LNCaP clone FGC (cell line): ENCODE measurements around the gene RPRD2.
"Not testable (repeated sequence)": the region's sequence is repeated elsewhere in the genome, so short reads cannot be mapped to it uniquely, and the experiment has no call there.

Experiments
- DNase-seq: peaks from one replicate; pipeline ENCODE4 v3.0.0-alpha.2; 2011; ENCODE audit warnings: low read depth
- H3K4me3 ChIP-seq: 2 replicates; pipeline ENCODE4 v1.5.1; 2011; ENCODE audit warnings: mild to moderate bottlenecking, low read depth, low read length, control low read depth
- TF ChIP-seq, protein P1 (sequence below): IDR thresholded peaks from 2 replicates; pipeline ENCODE4 v1.5.1; 2012; ENCODE audit warnings: mild to moderate bottlenecking; ENCODE audit not compliant: control insufficient read depth, insufficient read depth; ENCODE audit errors: extremely low read depth

RPRD2 gene

DNA sequence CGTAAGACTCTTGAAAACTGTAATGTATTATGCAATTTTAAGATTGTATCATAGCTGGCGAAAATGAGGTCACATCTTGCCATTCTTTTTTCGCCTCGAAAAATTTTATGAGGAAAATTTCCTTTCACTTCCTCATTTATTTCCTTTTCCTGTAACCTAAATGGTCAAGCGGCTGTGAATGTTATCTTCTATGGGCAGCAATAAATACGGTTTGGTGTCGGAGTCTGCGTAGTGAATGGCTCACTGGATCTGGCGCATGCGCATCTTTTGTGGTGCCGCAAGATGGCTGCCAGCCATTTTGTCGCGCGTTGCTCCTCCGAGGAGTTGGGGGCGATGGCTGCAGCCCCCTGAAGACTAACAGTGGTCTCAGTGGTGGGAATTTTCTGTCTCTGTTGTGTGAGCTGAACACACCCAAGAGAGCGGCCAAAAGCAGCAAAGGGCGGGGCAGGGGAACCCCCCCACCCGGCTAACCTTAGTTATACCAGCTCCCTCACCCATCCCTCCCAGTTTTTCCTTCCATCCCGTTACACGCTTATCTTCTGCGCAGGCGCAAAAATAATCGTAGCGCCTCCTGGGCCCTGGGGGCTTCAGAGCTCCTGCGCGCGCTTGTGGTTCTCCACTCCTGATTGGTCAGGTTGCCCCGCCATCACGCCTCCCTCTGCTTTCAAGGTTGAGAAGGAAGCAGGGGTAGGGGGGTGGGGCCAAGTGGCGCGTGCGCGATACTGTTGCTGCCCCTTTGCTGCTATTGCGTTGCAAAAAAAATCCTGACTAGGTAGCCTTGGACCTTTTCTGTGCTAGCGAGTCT, at the start of gene RPRD2:
Gene RPRD2 (plus strand): TSS at position 722 of the 805 bp plus-strand sequence. CDS start 568 bp downstream, outside the sequence.
- TF ChIP-seq, protein P1, sequence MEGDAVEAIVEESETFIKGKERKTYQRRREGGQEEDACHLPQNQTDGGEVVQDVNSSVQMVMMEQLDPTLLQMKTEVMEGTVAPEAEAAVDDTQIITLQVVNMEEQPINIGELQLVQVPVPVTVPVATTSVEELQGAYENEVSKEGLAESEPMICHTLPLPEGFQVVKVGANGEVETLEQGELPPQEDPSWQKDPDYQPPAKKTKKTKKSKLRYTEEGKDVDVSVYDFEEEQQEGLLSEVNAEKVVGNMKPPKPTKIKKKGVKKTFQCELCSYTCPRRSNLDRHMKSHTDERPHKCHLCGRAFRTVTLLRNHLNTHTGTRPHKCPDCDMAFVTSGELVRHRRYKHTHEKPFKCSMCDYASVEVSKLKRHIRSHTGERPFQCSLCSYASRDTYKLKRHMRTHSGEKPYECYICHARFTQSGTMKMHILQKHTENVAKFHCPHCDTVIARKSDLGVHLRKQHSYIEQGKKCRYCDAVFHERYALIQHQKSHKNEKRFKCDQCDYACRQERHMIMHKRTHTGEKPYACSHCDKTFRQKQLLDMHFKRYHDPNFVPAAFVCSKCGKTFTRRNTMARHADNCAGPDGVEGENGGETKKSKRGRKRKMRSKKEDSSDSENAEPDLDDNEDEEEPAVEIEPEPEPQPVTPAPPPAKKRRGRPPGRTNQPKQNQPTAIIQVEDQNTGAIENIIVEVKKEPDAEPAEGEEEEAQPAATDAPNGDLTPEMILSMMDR = no peak
- DNase-seq = peak; percentile 98
- peak within 1 kb of the TSS; percentile 88 for H3K4me3 ChIP-seq

DNA sequence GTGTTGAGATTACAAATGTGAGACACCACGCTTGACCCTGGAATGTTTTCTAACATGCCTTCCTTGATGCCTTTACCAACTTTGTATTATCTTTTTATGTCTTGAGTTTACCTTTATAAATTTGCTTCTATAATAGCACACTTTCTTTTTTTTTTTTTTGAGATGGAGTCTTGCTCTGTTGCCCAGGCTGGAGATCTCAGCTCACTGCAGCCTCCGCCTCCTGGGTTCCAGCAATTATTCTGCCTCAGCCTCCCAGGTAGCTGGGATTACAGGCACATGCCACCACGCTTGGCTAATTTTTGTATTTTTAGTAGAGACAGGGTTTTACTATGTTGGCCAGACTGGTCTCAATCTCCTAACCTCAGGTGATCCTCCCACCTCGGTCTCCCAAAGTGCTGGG, 49.3 kb upstream of the RPRD2 start:
- not testable (repeated sequence) for DNase-seq, H3K4me3 ChIP-seq

GRCh38 chr1:150320667-150320978, 43.3 kb upstream of the RPRD2 start:
- H3K4me3 ChIP-seq = peak overlapping the region; percentile 79
- TF ChIP-seq, protein P1 = no peak
- DNase-seq = no peak

- peak overlapping the region; percentile 79 for H3K4me3 ChIP-seq
- DNase-seq = no peak
- TF ChIP-seq, protein P1 = no peak
Observed at GRCh38 chr1:150321826-150322166, 42.2 kb upstream of the RPRD2 start.

DNA sequence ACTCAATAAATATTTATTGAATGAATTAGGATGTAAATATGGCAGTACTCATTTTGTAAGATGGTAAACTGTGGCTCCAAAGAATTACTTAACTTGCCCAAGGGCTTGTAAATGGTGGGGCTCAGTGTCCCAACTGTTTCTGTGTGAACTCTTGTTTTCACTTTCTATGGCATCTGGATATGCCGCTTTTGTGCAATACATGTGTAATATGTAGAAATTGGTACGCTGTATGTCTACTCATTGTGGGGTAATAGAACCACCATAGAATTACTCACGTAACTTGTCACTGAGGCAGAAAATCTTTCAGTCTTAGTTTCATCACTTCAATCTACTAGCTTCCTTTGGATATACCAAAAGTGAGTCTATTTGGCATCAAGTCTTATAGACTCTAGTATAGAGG, 41.6 kb upstream of the RPRD2 start:
- no peak for DNase-seq
- TF ChIP-seq, protein P1 = no peak
- H3K4me3 ChIP-seq = peak overlapping the region; percentile 79

DNA sequence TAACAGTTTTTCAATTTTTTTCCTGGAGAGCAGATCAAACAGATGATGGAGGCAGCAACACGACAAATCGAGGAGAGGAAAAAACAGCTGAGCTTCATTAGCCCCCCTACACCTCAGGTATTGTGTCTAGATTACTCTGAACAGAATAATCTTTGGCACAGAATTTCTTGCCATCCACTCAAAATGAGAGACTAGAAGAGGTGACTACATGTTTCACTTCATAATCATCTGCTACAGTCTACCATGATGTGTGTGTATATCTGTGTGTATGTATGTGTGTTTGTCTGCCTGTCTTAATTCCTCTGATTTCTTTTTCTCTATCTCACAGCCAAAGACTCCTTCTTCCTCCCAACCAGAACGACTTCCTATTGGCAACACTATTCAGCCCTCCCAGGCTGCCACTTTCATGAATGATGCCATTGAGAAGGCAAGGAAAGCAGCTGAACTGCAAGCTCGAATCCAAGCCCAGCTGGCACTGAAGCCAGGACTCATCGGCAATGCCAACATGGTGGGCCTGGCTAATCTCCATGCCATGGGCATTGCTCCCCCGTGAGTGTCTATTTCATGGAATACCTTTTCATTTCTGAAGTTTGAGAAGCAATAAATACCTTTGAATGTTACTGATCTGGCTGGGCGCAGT, 31.2 kb upstream of the RPRD2 start:
- no peak for DNase-seq
- TF ChIP-seq, protein P1 = no peak
- no peak overlapping the region for H3K4me3 ChIP-seq

DNA sequence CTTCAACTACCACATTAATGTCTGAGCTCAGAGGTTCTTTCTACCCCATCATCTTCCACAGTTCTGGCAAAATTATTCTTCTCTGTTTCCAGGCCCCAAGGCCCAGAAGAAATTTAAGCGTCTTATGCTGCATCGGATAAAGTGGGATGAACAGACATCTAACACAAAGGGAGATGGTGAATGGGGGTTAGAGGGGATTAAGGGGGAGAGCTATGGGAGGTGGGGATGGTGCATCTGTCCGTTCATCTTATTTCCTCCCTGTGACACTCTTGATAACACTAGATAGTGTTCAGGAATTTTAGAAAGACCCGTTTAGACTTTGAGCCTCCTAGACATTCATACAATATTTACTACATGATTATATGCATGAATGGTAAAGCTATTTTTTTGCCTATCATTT, 17.6 kb upstream of the RPRD2 start:
- DNase-seq = no peak
- TF ChIP-seq, protein P1 = no peak
- H3K4me3 ChIP-seq = no peak overlapping the region
